HepG2 (cell line): ENCODE data around the gene CORO7. TPM values are rescaled to one million over a fixed set of nuclear protein-coding genes. Genes with fewer than 3 reads are reported as not detected.

Experiments used
- ARNTL ChIP-seq: sonication (generic); formaldehyde crosslinking; IDR thresholded peaks from 2 replicates; pipeline ENCODE4 v1.4.0; 2020; ENCODE audit warnings: mild to moderate bottlenecking, missing genetic modification reagents
- CC2D1A ChIP-seq: sonication (generic); formaldehyde crosslinking; IDR thresholded peaks from 2 replicates; pipeline ENCODE4 v1.8.1; 2023; ENCODE audit warnings: mild to moderate bottlenecking, missing genetic modification reagents
- DMAP1 ChIP-seq: IDR thresholded peaks from 2 replicates; pipeline ENCODE4 v1.6.1; 2016
- FOXK1 ChIP-seq: sonication (generic); formaldehyde crosslinking; IDR thresholded peaks from 2 replicates; pipeline ENCODE4 v1.4.0; 2020; ENCODE audit warnings: low read depth, missing genetic modification reagents, borderline replicate concordance
- KDM6A ChIP-seq: IDR thresholded peaks from 2 replicates; pipeline ENCODE4 v1.6.1; 2016; ENCODE audit warnings: low read depth
- NONO ChIP-seq, 2 experiments: fragments of 450-650 bp in 1 of 2; sonication (generic) in 1 of 2; formaldehyde crosslinking in 1 of 2; IDR thresholded peaks in 1 of 2; conservative IDR thresholded peaks in 1 of 2; 2 replicates each; pipeline versions ENCODE4 v1.6.1 to v1.8.0; 2017 to 2022; ENCODE audit warnings: mild to moderate bottlenecking in 1 of 2, missing genetic modification reagents in 1 of 2, moderate library complexity in 1 of 2
- PHF8 ChIP-seq: sonication (generic); formaldehyde crosslinking; IDR thresholded peaks from 2 replicates; pipeline ENCODE4 v1.5.0; 2020; ENCODE audit warnings: missing genetic modification reagents
- RBM39 ChIP-seq: fragments of 200-400 bp; formaldehyde crosslinking; IDR thresholded peaks from one replicate; pipeline ENCODE4 v1.6.1; 2018; ENCODE audit warnings: antibody characterized with exemption, mild to moderate bottlenecking, low read depth, low read length; ENCODE audit not compliant: poor library complexity, severe bottlenecking
- RFXAP ChIP-seq: sonication (generic); formaldehyde crosslinking; IDR thresholded peaks from 2 replicates; pipeline ENCODE4 v1.4.0; 2020; ENCODE audit warnings: missing genetic modification reagents, borderline replicate concordance
- SP2 ChIP-seq: sonication (generic); formaldehyde crosslinking; IDR thresholded peaks from 2 replicates; pipeline ENCODE4 v1.5.1; 2020; ENCODE audit warnings: mild to moderate bottlenecking, missing genetic modification reagents
- ZFP36L1 ChIP-seq: sonication (generic); formaldehyde crosslinking; IDR thresholded peaks from 2 replicates; pipeline ENCODE4 v1.8.0; 2022; ENCODE audit warnings: mild to moderate bottlenecking, missing genetic modification reagents, moderate library complexity
- ZFP36L2 ChIP-seq: sonication (generic); formaldehyde crosslinking; IDR thresholded peaks from 2 replicates; pipeline ENCODE4 v1.4.0; 2020; ENCODE audit warnings: missing genetic modification reagents
- ZNF552 ChIP-seq: sonication (generic); formaldehyde crosslinking; IDR thresholded peaks from 2 replicates; pipeline ENCODE4 v1.9.0; 2022; ENCODE audit warnings: missing genetic modification reagents, mild to moderate bottlenecking, borderline replicate concordance
- ZNF577 ChIP-seq: sonication (generic); formaldehyde crosslinking; IDR thresholded peaks from 2 replicates; pipeline ENCODE4 v1.4.0; 2020; ENCODE audit warnings: mild to moderate bottlenecking, low read depth, missing genetic modification reagents, borderline replicate concordance
- ZNF589 ChIP-seq: sonication (generic); formaldehyde crosslinking; conservative IDR thresholded peaks from 2 replicates; pipeline ENCODE4 v1.8.0; 2022; ENCODE audit warnings: mild to moderate bottlenecking, moderate library complexity, missing genetic modification reagents
- ZNF644 ChIP-seq: IDR thresholded peaks from 2 replicates; pipeline ENCODE4 v1.6.1; 2016; ENCODE audit warnings: low read depth
- ZNF672 ChIP-seq: sonication (generic); formaldehyde crosslinking; IDR thresholded peaks from 2 replicates; pipeline ENCODE4 v1.8.1; 2022; ENCODE audit warnings: missing genetic modification reagents
- polyA plus RNA-seq, 8 experiments: library from polyadenylated mRNA; depleted of rRNA in 3 of 8; stranded (reverse) in 7 of 8; unstranded in 1 of 8; fragments of >200 nt; fragmentation: Illumina TruSeq in 4 of 8; extraction: Trizol in 4 of 8; gene quantifications; 2 replicates each; pipeline versions ENCODE4 v1.2.1 to v1.2.3, GENCODE V29; 2011 to 2016; ENCODE audit warnings: low read depth in 4 of 8, missing spikeins in 1 of 8, mixed read lengths in 1 of 8; ENCODE audit not compliant: insufficient read depth in 1 of 8
- total RNA-seq, 5 experiments: library from RNA; depleted of rRNA; stranded (reverse); fragments of >200 nt; fragmentation: Illumina TruSeq; extraction: Trizol; gene quantifications; 2 replicates each; pipeline ENCODE4 v1.2.3, GENCODE V29; 2016; ENCODE audit warnings: low read depth in 1 of 5
- TF ChIP-seq, protein P1 (sequence below): IDR thresholded peaks from 2 replicates; pipeline ENCODE4 v1.4.0; 2020; ENCODE audit warnings: mild to moderate bottlenecking, missing genetic modification reagents
- TF ChIP-seq, protein P2 (sequence below): sonication (generic); formaldehyde crosslinking; IDR thresholded peaks from 2 replicates; pipeline ENCODE4 v1.9.0; 2021; ENCODE audit warnings: missing genetic modification reagents, borderline replicate concordance
- TF ChIP-seq, protein P3 (sequence below): sonication (generic); formaldehyde crosslinking; IDR thresholded peaks from 2 replicates; pipeline ENCODE4 v1.8.1; 2023; ENCODE audit warnings: mild to moderate bottlenecking, inconsistent platforms, moderate library complexity, missing genetic modification reagents, borderline replicate concordance
- TF ChIP-seq, protein P4 (sequence below): sonication (generic); formaldehyde crosslinking; IDR thresholded peaks from 2 replicates; pipeline ENCODE4 v1.4.0; 2020; ENCODE audit warnings: missing genetic modification reagents

The CORO7 gene
- total and polyA plus RNA-seq, 2 of the 13 experiments (the other 11 are each of a cell fraction or from before 2014, with no cell fraction given): 9.9 to 14.3 TPM

DNA sequence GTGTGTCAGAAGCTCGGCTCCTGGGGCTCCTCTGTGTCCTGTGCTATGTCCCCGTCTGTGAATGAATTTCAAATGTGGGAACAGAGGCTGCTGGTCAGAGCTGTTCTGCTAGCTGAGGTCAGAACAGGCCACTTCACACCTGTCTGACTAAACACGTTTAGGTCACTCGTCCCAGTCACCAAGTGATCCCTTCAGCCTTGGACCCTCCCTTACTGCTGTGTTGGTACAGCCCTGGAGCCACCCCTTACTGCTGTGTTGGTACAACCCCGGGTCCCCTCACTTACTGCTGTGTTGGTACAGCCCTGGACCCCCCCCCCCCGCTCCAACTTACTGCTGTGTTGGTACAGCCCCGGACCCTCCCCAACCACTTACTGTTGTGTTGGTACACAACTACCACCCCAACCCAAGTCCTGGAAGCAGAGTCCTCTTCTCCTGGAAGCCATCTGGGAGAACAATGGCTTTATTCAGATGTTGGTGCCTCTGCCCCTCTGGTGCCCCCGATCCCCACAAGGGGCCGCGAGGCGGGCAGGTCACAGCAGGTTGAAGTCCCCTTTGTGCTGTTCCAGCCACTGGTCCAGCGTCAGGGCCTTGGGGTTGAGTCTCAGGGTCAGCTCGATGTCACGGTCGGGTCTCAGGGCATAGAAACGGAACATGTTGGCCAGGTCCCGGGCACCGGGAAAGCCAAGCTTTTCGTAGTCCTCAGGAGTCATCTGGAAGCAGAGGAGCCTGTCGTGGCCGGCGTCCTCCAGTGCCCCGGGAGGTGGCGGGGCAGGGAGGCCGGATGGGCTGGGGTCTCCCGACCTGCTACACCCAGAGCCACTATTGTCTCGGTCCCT, 45.1 kb upstream of the CORO7 start (continued):
- TF ChIP-seq ZNF644 (CRISPR knock-in tag): no peak; the same call in 1 of the 2 replicates
- peak; percentile 79; the same call in 1 of the 2 replicates for TF ChIP-seq KDM6A (CRISPR knock-in tag)
- peak; percentile 66; the same call in 1 of the 2 replicates for TF ChIP-seq ZFP36L1 (CRISPR knock-in tag)
- no peak for TF ChIP-seq ZFP36L2 (CRISPR knock-in tag)
- TF ChIP-seq RBM39: peak; percentile 59
- 0 out of 2 replicates have a peak, but pooled peaks have one; percentile 62 for TF ChIP-seq RFXAP (CRISPR knock-in tag)
- no peak for TF ChIP-seq ZNF589 (CRISPR knock-in tag)
- no peak for TF ChIP-seq ZNF577 (CRISPR knock-in tag)
- no peak for TF ChIP-seq CC2D1A (CRISPR knock-in tag)
- TF ChIP-seq ZNF552 (CRISPR knock-in tag): no peak
- TF ChIP-seq, protein P1, sequence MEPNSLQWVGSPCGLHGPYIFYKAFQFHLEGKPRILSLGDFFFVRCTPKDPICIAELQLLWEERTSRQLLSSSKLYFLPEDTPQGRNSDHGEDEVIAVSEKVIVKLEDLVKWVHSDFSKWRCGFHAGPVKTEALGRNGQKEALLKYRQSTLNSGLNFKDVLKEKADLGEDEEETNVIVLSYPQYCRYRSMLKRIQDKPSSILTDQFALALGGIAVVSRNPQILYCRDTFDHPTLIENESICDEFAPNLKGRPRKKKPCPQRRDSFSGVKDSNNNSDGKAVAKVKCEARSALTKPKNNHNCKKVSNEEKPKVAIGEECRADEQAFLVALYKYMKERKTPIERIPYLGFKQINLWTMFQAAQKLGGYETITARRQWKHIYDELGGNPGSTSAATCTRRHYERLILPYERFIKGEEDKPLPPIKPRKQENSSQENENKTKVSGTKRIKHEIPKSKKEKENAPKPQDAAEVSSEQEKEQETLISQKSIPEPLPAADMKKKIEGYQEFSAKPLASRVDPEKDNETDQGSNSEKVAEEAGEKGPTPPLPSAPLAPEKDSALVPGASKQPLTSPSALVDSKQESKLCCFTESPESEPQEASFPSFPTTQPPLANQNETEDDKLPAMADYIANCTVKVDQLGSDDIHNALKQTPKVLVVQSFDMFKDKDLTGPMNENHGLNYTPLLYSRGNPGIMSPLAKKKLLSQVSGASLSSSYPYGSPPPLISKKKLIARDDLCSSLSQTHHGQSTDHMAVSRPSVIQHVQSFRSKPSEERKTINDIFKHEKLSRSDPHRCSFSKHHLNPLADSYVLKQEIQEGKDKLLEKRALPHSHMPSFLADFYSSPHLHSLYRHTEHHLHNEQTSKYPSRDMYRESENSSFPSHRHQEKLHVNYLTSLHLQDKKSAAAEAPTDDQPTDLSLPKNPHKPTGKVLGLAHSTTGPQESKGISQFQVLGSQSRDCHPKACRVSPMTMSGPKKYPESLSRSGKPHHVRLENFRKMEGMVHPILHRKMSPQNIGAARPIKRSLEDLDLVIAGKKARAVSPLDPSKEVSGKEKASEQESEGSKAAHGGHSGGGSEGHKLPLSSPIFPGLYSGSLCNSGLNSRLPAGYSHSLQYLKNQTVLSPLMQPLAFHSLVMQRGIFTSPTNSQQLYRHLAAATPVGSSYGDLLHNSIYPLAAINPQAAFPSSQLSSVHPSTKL (CRISPR knock-in tag): peak; percentile 79
- peak; percentile 64; the same call in 1 of the 2 replicates for TF ChIP-seq ARNTL (CRISPR knock-in tag)
- TF ChIP-seq PHF8 (CRISPR knock-in tag): peak; percentile 46; the same call in 1 of the 2 replicates
- TF ChIP-seq FOXK1 (CRISPR knock-in tag): 0 out of 2 replicates have a peak, but pooled peaks have one; percentile 39
- TF ChIP-seq, protein P2, sequence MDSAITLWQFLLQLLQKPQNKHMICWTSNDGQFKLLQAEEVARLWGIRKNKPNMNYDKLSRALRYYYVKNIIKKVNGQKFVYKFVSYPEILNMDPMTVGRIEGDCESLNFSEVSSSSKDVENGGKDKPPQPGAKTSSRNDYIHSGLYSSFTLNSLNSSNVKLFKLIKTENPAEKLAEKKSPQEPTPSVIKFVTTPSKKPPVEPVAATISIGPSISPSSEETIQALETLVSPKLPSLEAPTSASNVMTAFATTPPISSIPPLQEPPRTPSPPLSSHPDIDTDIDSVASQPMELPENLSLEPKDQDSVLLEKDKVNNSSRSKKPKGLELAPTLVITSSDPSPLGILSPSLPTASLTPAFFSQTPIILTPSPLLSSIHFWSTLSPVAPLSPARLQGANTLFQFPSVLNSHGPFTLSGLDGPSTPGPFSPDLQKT (CRISPR knock-in tag): no peak
- TF ChIP-seq NONO (IDR thresholded peaks at IDR 0.05): no peak
- peak; percentile 88 for TF ChIP-seq NONO (CRISPR knock-in tag; conservative IDR thresholded peaks at IDR 0.05)
- TF ChIP-seq, protein P3, sequence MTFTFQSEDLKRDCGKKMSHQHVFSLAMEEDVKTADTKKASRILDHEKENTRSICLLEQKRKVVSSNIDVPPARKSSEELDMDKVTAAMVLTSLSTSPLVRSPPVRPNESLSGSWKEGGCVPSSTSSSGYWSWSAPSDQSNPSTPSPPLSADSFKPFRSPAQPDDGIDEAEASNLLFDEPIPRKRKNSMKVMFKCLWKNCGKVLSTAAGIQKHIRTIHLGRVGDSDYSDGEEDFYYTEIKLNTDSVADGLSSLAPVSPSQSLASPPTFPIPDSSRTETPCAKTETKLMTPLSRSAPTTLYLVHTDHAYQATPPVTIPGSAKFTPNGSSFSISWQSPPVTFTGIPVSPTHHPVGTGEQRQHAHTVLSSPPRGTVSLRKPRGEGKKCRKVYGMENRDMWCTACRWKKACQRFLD (CRISPR knock-in tag): 0 out of 2 replicates have a peak, but pooled peaks have one; percentile 78
- no peak for TF ChIP-seq ZNF672 (CRISPR knock-in tag)
- TF ChIP-seq SP2 (CRISPR knock-in tag): no peak
- TF ChIP-seq DMAP1: peak; percentile 44; the same call in 1 of the 2 replicates
- TF ChIP-seq, protein P4, sequence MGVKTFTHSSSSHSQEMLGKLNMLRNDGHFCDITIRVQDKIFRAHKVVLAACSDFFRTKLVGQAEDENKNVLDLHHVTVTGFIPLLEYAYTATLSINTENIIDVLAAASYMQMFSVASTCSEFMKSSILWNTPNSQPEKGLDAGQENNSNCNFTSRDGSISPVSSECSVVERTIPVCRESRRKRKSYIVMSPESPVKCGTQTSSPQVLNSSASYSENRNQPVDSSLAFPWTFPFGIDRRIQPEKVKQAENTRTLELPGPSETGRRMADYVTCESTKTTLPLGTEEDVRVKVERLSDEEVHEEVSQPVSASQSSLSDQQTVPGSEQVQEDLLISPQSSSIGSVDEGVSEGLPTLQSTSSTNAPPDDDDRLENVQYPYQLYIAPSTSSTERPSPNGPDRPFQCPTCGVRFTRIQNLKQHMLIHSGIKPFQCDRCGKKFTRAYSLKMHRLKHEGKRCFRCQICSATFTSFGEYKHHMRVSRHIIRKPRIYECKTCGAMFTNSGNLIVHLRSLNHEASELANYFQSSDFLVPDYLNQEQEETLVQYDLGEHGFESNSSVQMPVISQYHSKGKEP (CRISPR knock-in tag): no peak
